ENCODE results near the gene FAM170B. TPM values are rescaled to one million over a fixed set of nuclear protein-coding genes. Genes with fewer than 3 reads are reported as not detected.

The FAM170B gene
- total RNA-seq, 1 donor from 2014 or later: not detected

GRCh38 chr10:49135575-49136313 is 1.9 kb upstream of the FAM170B start:
- Mint-ChIP-seq H3K4me1 (peaks cover 24% of the 10 kb centered on the region), H3K27ac (peak overlapping the region; percentile 72), H3K27me3 (peaks cover 2% of the 10 kb centered on the region), H3K36me3 (ENCODE audit: low read depth) (no peaks in the 10 kb centered on the region), H3K9me3 (peaks cover 2% of the 10 kb centered on the region), H3K4me3 (peak overlapping the region; percentile 63)
- no peak for TF ChIP-seq CTCF (IDR thresholded peaks at IDR 0.05)
- intact Hi-C loops (cut with micrococcal nuclease): no loop called here
- ChIA-PET POLR2A (no interaction called here), CTCF (no interaction called here)
- ATAC-seq (ENCODE audit: low read depth) (peak; percentile 82), DNase-seq (no peak)

DNA sequence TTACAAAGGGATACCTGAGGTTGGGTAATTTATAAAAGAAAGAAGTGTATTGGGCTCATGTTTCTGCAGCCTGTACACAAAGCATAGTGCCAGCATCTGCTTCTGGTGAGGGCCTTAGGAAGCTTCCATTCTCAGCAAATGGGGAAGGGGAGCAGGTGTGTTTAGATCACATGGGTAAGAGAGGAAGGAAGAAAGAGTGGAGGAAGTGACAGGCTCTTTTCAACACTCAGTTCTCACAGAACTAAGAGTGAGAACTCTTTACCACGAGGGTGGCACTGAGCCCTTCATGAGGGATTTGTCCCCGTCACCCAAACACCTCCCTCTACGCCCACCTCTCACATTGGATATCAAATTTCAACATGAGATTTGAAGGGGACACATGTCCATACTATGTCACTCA is 506 bp upstream of the FAM170B start:
- intact Hi-C loops (cut with micrococcal nuclease): no loop called here
- TF ChIP-seq CTCF (IDR thresholded peaks at IDR 0.05): no peak
- Mint-ChIP-seq H3K27ac (peak overlapping the region; percentile 19), H3K27me3 (peaks cover 7% of the 10 kb centered on the region), H3K36me3 (ENCODE audit: low read depth) (no peaks in the 10 kb centered on the region), H3K9me3 (peaks cover 2% of the 10 kb centered on the region), H3K4me3 (peak overlapping the region; percentile 39), H3K4me1 (peaks cover 24% of the 10 kb centered on the region)
- CTCF ChIA-PET: no interaction called here
- POLR2A ChIA-PET: no interaction called here
- DNase-seq: no peak
- no peak for ATAC-seq (ENCODE audit: low read depth)

DNA sequence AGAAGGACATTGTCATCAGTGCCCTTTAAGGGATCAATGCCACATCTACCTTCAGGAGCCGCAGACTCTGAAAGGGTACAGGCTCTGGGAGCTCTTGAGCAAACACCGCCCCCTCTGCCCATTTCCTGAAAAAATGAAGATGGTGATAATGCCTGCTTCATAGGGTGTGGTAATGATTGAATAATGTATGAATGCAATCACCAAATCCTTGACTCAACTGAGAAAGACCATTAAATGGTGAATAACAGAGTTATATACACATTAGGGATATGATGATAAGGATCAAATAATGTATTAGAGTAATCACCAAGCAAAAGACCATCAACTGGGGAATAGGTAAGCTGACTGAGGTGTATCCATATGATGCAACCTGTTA is 1.5 kb downstream of the FAM170B start:
- intact Hi-C loops (cut with micrococcal nuclease): no loop called here
- POLR2A ChIA-PET: no interaction called here
- no peak overlapping the region for H3K27ac Mint-ChIP-seq
- H3K36me3 Mint-ChIP-seq (ENCODE audit: low read depth): no peaks in the 10 kb centered on the region
- DNase-seq (no peak), ATAC-seq (ENCODE audit: low read depth) (no peak)
- peaks cover 2% of the 10 kb centered on the region for H3K9me3 Mint-ChIP-seq
- CTCF ChIA-PET: no interaction called here
- H3K4me3 Mint-ChIP-seq: no peak overlapping the region
- TF ChIP-seq CTCF (IDR thresholded peaks at IDR 0.05): no peak
- H3K27me3 Mint-ChIP-seq: peaks cover 22% of the 10 kb centered on the region
- peaks cover 24% of the 10 kb centered on the region for H3K4me1 Mint-ChIP-seq

DNA sequence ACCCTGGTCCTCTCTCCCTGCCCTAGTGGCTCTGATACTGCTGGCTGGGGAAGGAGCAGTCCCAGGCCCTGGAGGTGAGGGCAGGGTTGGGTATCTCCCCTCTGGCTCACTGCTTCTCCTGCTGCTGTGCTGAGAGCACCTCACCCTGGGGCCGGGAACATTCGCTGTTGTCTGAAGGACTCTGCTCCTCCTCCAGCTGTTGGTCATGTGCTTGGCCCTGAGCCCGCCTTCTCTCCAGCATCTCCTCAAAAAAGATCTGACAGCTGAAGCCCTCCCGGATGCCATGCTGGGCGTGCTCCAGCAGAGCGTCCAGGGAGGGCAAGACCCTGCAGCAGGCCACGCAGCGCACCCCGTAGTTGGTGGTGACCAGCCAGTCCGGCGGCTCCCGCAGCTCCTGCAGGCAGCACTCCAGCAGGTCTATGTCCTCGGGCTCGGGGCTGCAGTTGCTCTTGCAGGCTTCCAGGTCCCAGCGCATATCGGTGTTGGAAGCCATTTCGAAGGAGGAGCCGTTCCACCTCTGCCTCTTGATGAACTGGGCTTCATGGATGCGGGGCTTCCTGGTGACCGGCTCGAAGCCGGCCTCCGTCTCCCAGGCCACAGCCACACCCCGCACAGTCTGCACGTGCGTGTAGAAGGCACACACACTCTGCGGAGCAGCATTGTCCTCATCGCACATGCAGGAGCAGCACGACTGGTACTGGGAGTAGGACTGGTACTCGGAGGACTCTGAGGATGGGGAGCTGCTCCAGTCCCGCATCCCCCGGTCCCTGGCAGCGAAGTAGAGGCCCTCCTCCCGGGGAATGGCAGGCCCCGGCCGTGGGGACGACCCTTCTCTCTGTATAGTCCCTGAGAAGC is 2.1 kb downstream of the FAM170B start:
- Mint-ChIP-seq H3K27ac (no peak overlapping the region), H3K4me1 (peaks cover 24% of the 10 kb centered on the region), H3K4me3 (no peak overlapping the region), H3K9me3 (peaks cover 2% of the 10 kb centered on the region), H3K27me3 (peaks cover 22% of the 10 kb centered on the region), H3K36me3 (ENCODE audit: low read depth) (no peaks in the 10 kb centered on the region)
- intact Hi-C loops (cut with micrococcal nuclease): no loop called here
- CTCF ChIA-PET: no interaction called here
- ATAC-seq (ENCODE audit: low read depth) (no peak), DNase-seq (no peak)
- POLR2A ChIA-PET: no interaction called here
- no peak for TF ChIP-seq CTCF (IDR thresholded peaks at IDR 0.05)

- Mint-ChIP-seq H3K27ac (no peak overlapping the region), H3K4me1 (peaks cover 6% of the 10 kb centered on the region), H3K36me3 (ENCODE audit: low read depth) (no peaks in the 10 kb centered on the region), H3K4me3 (no peak overlapping the region), H3K27me3 (peaks cover 22% of the 10 kb centered on the region), H3K9me3 (peaks cover 1% of the 10 kb centered on the region)
- no peak for ATAC-seq (ENCODE audit: low read depth)
- intact Hi-C loops (cut with micrococcal nuclease): no loop called here
- ChIA-PET CTCF (no interaction called here), POLR2A (no interaction called here)
- no peak for TF ChIP-seq CTCF (IDR thresholded peaks at IDR 0.05)
- no peak for DNase-seq
Measured at GRCh38 chr10:49129376-49129775, 4.4 kb downstream of the FAM170B start.

Measured in activated B cell treated with CpG ODN at 0.5 μM for 24 hours (primary cell).